Measurements from ENCODE around the gene TAS2R46.
"Not testable (repeated sequence)": the region's sequence is repeated elsewhere in the genome, so short reads cannot be mapped to it uniquely, and the experiment has no call there.

The TAS2R46 gene

GRCh38 chr12:11062194-11062593 is at the start of gene TAS2R46:
Gene TAS2R46 (minus strand): TSS chr12:11062294. CDS start chr12:11062294, 0 bp downstream.
- DNase-seq, result not testable (repeated sequence)

GRCh38 chr12:11111213-11111612 is 49.1 kb upstream of the TAS2R46 start:
- DNase-seq, result not testable (repeated sequence)

GRCh38 chr12:11108862-11109261 is 46.8 kb upstream of the TAS2R46 start:
- no peak for DNase-seq

GRCh38 chr12:11107719-11108118 is 45.6 kb upstream of the TAS2R46 start:
- DNase-seq, result no peak

GRCh38 chr12:11106288-11106687 is 44.2 kb upstream of the TAS2R46 start:
- DNase-seq, result no peak

- no peak for DNase-seq
Observed at GRCh38 chr12:11105546-11105945, 43.5 kb upstream of the TAS2R46 start.

- not testable (repeated sequence) for DNase-seq
Observed at GRCh38 chr12:11094910-11095309, 32.8 kb upstream of the TAS2R46 start.

- DNase-seq, result no peak
Observed at GRCh38 chr12:11092128-11092527, 30.0 kb upstream of the TAS2R46 start, which contains the start of gene TAS2R43. Gene TAS2R43 (minus strand): TSS chr12:11092313. CDS start chr12:11092229, 84 bp downstream.

GRCh38 chr12:11089246-11089645 is 27.2 kb upstream of the TAS2R46 start:
- no peak for DNase-seq

- no peak for DNase-seq
Observed at GRCh38 chr12:11085419-11085818, 23.3 kb upstream of the TAS2R46 start.

GRCh38 chr12:11081987-11082386 is 19.9 kb upstream of the TAS2R46 start:
- no peak for DNase-seq

- DNase-seq, result no peak
Observed at GRCh38 chr12:11078246-11078645, 16.2 kb upstream of the TAS2R46 start.

- no peak for DNase-seq
Observed at GRCh38 chr12:11075642-11076041, 13.5 kb upstream of the TAS2R46 start.

GRCh38 chr12:11071414-11071813 is 9.3 kb upstream of the TAS2R46 start:
- no peak for DNase-seq

GRCh38 chr12:11070999-11071398 is 8.9 kb upstream of the TAS2R46 start:
- no peak for DNase-seq

GRCh38 chr12:11069854-11070365 is 7.8 kb upstream of the TAS2R46 start:
- DNase-seq, result no peak

GRCh38 chr12:11067514-11067913 is 5.4 kb upstream of the TAS2R46 start:
- no peak for DNase-seq

- DNase-seq, result no peak
Observed at GRCh38 chr12:11059784-11060183, 2.3 kb downstream of the TAS2R46 start.

- no peak for DNase-seq
Observed at GRCh38 chr12:11059041-11059440, 3.1 kb downstream of the TAS2R46 start.

- DNase-seq, result no peak
Observed at GRCh38 chr12:11055306-11055705, 6.8 kb downstream of the TAS2R46 start.

- DNase-seq, result not testable (repeated sequence)
Observed at GRCh38 chr12:11049806-11050531, 12.1 kb downstream of the TAS2R46 start.

- DNase-seq, result not testable (repeated sequence)
Observed at GRCh38 chr12:11041366-11041765, 20.7 kb downstream of the TAS2R46 start.

GRCh38 chr12:11040162-11040561 is 21.9 kb downstream of the TAS2R46 start:
- DNase-seq, result no peak

- no peak for DNase-seq
Observed at GRCh38 chr12:11039171-11039570, 22.9 kb downstream of the TAS2R46 start.

All from C1 segment of cervical spinal cord (tissue), 14 donors.